ENCODE results near the gene SLC40A1.
"Not testable (repeated sequence)": the region's sequence is repeated elsewhere in the genome, so short reads cannot be mapped to it uniquely, and the experiment has no call there.

The SLC40A1 gene, protein sequence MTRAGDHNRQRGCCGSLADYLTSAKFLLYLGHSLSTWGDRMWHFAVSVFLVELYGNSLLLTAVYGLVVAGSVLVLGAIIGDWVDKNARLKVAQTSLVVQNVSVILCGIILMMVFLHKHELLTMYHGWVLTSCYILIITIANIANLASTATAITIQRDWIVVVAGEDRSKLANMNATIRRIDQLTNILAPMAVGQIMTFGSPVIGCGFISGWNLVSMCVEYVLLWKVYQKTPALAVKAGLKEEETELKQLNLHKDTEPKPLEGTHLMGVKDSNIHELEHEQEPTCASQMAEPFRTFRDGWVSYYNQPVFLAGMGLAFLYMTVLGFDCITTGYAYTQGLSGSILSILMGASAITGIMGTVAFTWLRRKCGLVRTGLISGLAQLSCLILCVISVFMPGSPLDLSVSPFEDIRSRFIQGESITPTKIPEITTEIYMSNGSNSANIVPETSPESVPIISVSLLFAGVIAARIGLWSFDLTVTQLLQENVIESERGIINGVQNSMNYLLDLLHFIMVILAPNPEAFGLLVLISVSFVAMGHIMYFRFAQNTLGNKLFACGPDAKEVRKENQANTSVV

DNA sequence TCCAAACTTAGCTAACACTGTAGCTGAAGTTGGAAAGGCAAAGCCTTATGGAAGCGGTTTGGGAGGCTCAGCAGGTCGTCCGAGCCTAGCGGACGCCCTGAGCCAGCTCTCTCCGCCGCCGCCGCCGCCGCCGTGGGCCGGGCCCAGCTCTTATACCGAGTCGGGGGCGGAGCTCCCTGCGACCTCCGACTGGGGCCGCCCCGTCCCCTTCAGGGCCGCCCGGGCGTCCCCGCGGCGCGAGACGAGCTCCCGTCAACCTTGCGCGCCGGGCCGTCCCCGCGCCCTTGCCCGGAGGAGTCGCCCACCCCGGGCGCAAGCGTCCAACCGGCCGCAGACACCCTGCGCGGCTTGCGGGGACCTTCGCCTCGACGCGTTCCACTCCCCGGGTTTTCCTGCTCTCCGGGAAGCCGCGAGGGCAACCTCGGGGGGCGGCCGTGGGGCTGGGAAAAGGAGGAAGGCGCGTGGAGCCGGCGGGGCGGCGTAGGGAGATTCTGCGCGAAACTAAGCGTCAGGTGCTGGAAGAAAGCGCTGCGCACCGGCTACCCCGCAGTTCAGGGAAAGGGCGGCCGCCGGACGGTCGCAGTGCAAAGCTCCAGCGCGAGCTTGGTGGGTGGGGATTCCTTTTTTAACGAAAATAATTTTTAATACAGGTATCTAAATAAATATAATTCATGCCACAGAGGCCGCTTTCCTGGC is at the start of gene SLC40A1:
Gene SLC40A1, minus strand, starts transcription at position 129 of the 696 bp plus-strand sequence. CDS start 326 bp downstream, outside the sequence.
- peak in 1 of 2 donors; percentile 58 for DNase-seq (ENCODE audit: low read depth in 2 of 2)

DNA sequence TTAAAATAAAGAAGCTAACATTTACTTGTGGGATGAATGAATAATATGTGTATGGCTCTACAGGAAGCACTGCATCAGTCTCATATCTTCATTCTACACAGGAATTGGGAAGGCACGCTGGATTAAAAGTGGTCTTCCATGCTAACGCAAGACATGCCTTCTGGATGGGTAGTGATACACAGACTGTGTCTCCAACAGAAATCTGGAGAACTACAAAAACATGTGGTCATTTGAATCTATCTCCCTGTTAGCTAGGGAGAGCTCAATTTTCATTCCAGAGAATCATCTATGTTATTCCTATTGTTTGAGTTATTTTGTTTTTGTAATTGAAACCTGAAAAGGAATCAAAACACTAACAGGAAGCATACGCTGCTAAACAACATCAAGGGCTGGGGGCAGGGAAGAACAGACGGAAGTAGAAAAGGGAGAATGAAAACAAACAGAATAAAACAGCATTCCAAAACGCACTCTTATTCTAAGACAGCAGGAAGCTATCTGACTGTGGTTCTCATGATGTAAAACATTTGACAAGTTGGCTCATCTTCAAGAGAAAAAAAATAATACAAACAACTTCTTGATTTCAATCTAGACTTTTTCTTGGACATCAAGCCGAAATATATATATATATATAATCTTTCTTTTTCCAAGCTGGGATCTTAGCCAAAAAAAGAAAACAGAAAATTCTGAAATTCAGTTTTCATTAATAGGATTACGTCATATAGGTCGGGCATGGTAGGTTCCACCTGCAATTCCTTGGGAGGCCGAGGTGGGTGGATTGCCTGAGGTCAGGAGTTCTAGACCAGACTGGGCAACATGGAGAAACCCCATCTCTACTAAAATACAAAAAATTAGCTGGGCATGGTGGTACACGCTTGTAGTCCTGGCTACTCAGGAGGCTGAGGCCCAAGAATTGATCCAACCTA is 49.2 kb upstream of the SLC40A1 start:
- no peak for DNase-seq (ENCODE audit: low read depth in 2 of 2)

DNA sequence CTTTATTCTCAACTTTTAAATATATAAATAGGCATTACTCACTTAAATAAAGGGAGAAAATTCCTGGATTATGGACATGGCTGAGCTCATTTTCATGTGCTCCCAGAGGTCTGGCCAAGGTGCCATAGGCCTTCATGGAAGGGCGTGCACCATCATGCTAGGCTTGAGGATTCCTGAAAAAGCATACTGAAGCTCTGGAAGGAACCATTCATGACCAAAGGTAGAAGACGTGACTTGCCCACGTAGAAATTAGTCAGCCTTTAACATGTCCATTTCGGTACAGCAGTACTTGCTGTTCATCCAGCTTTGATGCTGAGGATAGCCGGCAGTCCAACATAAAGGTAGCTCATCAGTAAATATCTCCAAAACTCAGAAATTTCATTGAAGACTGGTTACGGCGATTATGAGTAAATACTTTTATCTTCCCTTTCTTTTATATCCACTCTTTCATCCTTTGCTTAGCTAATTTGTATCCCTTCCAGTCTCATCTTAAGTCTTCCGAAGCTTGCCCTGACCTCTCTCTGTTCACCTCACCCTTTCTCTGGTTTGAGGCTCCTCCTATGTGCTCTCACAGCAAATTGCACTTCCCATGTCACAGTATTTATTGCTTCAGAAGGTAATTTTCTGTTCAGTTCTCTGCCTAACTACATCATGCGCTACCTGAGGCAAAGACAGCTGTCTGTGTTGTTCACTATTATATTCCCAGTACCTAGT is 48.4 kb upstream of the SLC40A1 start:
- no peak for DNase-seq (ENCODE audit: low read depth in 2 of 2)

DNA sequence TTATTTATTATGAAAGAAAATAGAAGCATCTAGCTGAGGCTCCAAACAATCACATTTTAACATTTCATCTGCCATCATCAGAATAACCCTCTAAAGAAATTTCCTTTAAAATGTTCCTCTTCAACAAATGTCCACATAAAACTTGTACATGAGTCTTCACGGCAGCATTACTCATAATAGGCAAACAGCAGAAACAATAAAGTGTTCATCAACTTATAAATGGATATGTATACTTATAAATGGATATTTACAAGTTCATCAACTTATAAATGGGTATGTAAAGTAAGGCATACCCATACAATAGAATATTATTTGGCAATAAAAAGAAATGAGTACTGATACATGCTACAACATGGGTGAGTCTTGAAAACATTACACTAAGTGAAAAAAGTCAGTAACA is 47.2 kb upstream of the SLC40A1 start:
- DNase-seq (ENCODE audit: low read depth in 2 of 2) = no peak

DNA sequence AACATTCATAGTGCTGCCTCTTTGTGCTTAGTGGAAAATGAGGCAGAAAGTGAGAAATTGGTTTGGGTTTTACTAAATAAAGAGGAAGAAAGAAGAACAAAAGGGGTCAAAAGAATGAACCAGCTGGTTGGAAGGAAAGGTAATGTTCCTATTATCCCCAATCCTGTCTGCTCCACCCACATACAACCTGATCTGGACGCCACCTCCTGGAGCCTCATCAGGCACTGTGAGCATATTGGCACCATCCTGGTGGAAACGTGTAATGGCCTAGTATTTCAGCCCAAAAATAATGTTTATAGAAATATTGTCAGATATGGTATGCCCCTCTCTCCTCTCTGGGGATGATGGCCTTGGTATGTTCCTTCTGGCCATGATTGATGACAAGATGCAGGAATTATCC is 45.0 kb upstream of the SLC40A1 start:
- no peak for DNase-seq (ENCODE audit: low read depth in 2 of 2)

DNA sequence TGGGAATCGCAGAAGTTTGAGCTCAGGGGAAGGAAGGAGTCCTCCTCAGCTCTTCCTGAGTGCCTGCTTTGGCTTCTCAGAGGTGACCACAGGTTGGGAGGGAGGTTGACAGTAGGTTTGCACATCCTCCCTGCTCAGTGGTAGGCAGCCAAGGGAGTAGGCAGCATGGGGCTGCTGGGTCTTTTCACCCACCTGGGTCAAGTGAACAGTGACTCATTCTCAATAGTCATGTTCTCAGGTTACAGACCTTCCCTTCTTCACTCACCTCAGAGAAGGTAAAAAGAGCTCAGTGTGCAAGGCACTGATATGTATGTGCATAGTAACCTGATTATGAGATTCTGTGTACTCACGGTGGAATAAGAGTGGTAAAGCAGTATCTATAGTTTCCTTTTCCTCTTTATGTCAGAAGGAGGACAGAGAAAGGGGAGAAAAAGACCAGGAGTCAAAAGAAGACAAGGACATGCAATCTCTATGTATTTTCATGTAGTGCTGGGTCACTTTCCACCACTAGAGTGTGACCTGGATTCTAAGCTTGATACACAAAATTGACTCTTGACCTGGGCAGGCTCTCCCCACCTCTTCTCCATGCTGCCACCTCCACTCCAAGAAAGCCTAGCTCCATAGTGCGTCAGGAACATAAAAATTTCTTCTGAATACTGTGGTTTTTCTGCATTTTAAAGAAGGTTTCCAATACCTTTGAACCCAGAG is 44.2 kb upstream of the SLC40A1 start:
- DNase-seq (ENCODE audit: low read depth in 2 of 2) = no peak

DNA sequence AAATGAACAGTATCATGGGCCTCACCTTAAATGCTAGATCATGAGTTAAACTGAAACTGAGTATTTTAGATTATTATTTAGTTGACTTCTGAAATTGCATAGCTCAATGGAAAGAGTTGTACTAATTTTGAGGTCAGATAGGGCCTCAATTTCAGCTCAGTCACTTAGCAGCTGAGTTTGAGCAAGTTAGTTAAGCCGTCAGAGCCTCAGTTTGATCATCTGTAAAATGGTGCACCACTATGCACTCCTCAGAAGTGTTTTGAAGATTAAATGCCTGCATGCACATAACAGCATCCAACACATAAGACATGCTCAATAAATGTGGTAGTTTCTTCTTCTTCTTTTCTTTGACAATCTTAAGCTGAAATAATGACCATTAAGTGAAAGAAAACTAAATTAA is 42.5 kb upstream of the SLC40A1 start:
- DNase-seq (ENCODE audit: low read depth in 2 of 2) = no peak

DNA sequence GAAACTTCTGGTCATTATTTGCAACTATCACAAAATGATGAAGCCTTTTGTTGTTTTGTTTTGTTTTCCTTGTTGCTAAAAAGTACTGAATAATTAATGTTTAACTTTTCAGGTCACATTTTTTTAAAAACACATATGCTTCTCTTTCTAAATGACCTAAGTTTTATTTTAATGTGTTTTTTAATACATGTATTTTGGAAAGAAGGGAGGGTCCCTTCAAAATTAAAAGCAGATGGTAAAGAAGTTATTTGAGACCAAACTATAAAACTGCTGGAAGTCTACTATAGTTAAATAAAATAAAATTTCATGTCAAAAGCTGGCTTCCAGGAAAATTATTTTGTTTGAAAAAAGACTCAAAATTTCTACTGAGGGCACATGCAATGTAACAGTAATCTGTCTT is 41.2 kb upstream of the SLC40A1 start:
- no peak for DNase-seq (ENCODE audit: low read depth in 2 of 2)

DNA sequence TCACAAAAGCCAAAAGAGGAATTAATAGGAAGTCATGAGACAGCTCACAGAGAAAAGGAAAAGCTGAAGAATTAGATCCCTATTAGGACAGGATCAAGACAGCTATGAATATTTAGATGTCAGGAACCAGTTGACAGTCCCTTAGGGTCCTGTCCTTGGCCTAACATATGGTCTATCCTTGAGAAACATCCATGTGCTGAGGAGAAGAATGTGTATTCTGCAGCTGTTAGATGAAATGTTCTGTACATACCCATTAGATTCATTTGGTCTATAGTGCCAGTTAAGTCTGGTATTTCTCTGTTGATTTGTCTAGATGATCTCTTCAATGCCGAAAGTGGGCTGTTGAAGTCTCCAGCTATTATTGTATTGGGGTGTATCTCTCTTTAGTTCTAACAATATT is 37.6 kb upstream of the SLC40A1 start:
- DNase-seq (ENCODE audit: low read depth in 2 of 2) = no peak

DNA sequence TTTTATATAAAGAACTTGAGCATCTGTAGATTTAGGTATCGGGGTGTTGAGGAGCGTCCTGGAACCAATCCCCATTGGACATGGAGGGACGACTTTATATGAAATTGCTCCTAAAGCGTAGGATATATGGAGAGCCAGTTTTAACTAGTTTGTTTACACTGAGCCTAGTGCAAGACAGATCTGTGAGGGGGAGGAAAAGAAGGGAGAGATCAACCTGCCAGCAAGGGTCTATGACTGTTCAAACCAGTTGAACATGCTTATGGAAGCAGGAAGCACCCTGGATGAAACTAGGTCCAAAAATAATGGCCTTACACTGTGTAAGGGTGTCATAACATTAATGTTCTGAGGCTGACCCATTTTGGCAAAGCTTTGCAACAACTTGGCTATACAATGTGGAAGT is 34.0 kb upstream of the SLC40A1 start:
- no peak for DNase-seq (ENCODE audit: low read depth in 2 of 2)

DNA sequence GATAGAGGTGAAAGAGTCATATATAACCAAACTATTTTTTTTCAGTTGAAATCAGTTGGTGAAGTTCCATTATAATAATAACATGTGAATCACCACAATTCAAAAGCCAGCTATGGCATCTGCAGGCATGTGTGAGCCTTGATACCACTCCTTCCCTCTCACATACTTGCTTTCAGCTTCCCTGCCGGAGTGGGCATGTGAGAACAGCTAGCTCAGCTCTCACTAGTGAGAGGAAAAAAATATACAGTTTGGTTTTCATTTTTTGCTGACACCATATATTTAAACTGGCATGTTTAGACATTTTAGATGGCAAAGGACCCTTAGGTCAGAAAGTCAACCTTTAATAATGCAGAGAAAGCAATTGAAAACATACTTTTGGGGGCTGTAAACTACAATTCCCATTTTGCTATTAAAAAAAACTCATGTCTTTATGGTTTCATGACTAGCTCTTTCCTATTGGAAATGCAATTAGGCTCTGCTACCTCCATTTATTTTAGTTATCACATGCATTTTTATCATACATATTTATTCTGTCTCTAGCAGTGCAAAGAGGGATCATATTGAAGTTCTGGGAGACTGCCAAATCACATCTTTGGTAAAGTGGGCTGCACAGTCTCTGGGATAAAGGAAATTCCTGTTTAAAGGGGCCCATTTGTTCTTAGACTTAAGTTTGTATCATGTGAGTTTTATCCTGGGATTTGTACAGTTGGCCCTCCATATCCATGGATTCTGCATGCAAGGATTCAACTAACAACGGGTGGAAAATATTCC is 33.2 kb upstream of the SLC40A1 start:
- no peak for DNase-seq (ENCODE audit: low read depth in 2 of 2)

DNA sequence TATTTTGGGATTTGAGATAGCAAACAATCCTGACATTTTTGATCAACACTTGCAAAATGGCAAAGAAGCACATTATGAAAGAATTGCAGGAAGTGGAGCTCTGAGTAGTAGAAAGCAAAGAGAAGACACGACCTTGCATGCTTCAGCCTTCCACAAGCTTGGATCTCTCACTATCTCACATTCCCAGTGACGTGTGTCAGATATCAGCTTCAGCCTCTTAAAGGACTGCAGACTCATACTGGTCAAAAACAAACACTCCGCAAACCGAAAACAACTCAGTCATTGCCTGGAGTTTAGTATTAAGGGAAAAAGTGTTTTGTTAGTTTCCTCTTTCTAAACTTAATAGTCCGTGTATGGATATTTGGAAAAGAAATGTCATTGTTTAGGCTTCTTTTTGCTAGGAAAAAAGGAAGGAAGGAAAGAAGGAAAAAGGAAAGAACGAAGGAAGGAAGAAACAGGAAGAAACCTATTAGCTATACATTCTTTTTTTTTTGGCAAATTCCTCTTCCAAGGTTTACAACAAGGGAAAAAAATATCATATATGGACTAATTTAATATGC is 32.6 kb upstream of the SLC40A1 start:
- DNase-seq (ENCODE audit: low read depth in 2 of 2) = no peak

DNA sequence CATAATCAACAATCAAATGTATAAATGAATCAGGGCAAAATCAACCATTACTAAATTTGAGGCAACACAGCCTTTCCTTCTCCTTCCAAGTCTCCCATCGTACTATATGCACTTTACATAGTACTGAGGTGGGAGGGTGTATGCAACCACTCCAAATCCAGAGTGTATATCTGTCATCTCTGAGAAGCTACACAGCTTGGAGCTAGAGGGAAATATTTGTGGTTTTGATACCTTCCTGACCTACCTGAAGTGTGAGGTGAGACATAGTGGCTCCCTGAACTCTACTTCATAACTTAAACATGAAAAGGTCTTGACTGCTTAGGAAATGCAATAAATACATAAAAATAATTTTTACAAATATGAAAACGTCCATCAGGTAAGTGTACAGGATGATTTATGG is 30.1 kb upstream of the SLC40A1 start:
- DNase-seq (ENCODE audit: low read depth in 2 of 2) = no peak

DNA sequence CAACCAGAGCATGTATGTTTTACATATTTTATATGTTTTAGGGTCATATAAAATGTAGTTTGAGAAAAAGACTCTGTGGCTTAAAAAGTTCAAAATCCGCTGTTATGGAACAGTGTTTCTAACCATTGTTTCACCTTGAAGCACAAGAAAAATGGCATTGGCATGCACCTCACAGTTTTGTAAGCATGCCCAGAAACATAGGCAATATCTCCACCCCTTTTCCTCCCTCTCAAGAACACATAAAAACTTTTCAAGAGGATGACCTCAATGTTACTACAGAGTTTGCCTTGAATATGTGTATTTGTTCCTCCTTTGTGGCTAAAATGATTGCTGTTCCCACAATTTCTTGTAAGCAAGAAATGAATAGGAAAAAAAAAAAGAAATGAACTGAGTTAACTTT is 29.3 kb upstream of the SLC40A1 start:
- no peak for DNase-seq (ENCODE audit: low read depth in 2 of 2)

DNA sequence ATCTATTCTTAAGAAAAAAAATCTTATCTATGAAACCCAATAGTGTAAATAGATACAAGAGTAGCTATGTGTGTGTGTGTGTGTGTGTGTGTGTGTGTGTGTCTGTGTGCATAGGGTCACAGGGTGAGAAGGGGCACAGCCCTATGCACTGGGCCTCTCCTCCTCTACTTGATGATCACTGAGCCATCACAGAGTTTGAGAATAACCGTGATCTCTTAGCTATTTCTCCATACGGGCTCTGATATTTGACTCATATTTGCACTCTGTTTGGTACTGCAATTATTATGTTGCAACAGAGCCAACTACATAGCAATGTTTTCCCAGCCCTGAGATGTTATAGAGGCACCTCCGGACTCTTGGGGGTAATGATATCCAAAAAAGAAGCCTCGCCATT is 28.8 kb upstream of the SLC40A1 start:
- no peak for DNase-seq (ENCODE audit: low read depth in 2 of 2)

DNA sequence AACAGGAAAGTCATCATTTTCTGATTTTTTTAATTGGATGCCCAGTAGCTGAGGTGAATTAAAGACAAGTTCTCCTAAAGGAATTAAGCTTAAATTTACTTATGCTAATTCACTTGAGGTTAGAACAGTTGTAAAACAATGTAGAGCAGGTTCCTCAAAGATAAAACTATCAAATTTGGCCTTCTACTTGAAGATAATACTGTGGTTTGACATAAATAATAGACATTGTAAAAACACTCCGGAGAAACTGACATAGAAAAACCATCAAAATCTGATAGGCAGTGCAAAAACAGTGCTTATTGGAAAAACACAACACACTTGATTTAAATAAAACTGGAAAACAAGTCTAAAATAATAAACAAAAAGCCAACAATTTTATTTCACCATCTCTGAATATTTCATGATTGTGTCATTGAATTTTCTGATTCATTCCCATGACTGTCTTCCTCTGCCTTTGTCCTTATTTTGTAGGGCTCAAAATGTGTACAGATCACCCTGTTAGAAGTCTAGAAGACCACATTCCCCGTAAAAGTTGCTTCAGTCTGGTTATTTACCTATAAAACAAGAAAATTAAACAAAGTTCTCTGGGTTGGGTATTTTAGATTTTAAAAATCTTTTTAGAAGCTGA is 28.3 kb upstream of the SLC40A1 start:
- no peak for DNase-seq (ENCODE audit: low read depth in 2 of 2)

DNA sequence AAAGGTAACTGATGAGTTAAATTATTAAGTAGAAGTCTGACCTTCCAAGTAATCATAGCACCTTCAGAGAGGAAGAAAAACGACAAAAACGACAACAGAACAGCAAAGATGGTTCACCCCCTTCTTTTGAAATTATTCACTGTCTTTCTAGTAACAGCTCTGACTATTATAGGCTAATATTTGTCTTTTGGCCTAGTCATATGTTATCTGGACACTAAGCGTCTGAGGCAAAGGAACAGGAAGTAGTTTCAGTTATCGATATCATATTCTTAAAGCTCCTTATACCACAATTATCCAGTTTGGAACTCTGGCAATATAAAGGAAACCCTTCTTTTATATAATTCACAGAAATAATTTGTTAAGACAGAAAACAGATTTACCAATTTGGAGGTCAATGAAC is 27.6 kb upstream of the SLC40A1 start:
- no peak for DNase-seq (ENCODE audit: low read depth in 2 of 2)

DNA sequence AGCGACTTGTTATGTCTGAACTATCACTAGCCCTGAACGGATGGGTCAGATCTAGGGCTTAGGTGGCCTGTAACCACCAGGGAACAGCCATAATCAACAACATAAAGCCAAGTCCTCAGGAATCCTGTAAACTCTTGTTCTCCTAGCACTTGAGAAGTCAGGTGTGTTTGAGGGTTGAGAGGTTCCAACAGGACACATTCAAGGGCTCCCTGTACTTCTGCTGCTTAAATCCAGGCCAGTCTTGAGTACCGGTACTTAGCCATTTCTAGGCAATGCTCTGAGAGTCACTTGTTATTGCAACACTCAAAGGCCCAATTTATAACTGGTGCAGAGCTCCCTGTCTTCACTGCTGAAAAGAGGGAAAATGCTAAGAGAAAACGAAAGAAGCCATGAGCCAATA is 21.6 kb upstream of the SLC40A1 start:
- no peak for DNase-seq (ENCODE audit: low read depth in 2 of 2)

DNA sequence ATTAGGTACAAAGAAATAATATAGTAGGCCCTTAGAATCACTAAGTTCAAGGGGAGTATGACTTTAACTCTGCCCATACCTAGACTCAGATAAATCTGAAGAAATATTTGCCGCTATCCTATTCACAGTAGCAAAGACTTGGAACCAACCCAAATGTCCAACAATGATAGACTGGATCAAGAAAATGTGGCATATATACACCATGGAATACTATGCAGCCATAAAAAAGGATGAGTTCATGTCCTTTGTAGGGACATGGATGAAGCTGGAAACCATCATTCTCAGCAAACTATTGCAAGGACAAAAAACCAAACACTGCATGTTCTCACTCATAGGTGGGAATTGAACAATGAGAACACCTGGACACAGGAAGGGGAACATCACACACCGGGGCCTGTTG is 21.1 kb upstream of the SLC40A1 start:
- DNase-seq (ENCODE audit: low read depth in 2 of 2) = not testable (repeated sequence)
